ENCODE data around the gene SREBF1. TPM values are rescaled to one million over a fixed set of nuclear protein-coding genes. Genes with fewer than 3 reads are reported as not detected.

The SREBF1 gene
- total RNA-seq, 1 experiment from 2014 or later, result 298 TPM

- Histone ChIP-seq H3K27me3 (ENCODE audit: insufficient read depth, low read length) (no peaks in the 10 kb centered on the region), H3K27ac (ENCODE audit: low read depth, low read length) (no peak overlapping the region), H4K20me1 (ENCODE audit: insufficient read depth) (no peaks in the 10 kb centered on the region), H3K79me2 (ENCODE audit: insufficient read depth, low read length) (peaks cover 4% of the 10 kb centered on the region; the same call in 1 of the 2 replicates), H3K9me2 (ENCODE audit: insufficient read depth) (no peaks in the 10 kb centered on the region), H3K4me3 (replicated peaks in 1 of 2; ENCODE audit: low read depth in 1 of 2, low read length in 2 of 2) (no peak overlapping the region), H3K4me2 (ENCODE audit: low read length) (no peak overlapping the region), H3K9ac (ENCODE audit: low read length) (no peak overlapping the region), H3K4me1 (ENCODE audit: control insufficient read depth in 1 of 2, insufficient read depth in 2 of 2, low read length in 2 of 2) (no peaks in the 10 kb centered on the region), H3K9me3 (ENCODE audit: control insufficient read depth in 1 of 2, insufficient read depth in 1 of 2, low read depth in 1 of 2, low read length in 2 of 2) (no peaks in the 10 kb centered on the region), H3K36me3 (ENCODE audit: control insufficient read depth in 1 of 2, insufficient read depth in 2 of 2, low read length in 2 of 2) (peaks cover 0 to 3% of the 10 kb centered on the region in 2 experiments; a peak in 2 of 4 replicates), H2AFZ (ENCODE audit: low read depth, low read length, poor library complexity, severe bottlenecking) (no peak overlapping the region)
- intact Hi-C loops (cut with micrococcal nuclease), result no loop called here
- no peak for ATAC-seq
- no TSS peak for BruUV-seq (replicated peaks)
- DNase-seq (ENCODE audit: low read depth, low spot score), result no peak
- ChIA-PET POLR2A (no interaction called here), RAD21 (ENCODE audit: low non-redundant PET in 1 of 2, low total read pairs in 2 of 2, uncharacterized antibody in 2 of 2, unreplicated experiment in 2 of 2) (no interaction called here), CTCF (no interaction called here)
- no peak for TF ChIP-seq EGR1 (IDR thresholded peaks at IDR 0.05; ENCODE audit: low read depth)
These were observed 40.1 kb downstream of the SREBF1 start for GRCh38 chr17:17796787-17797061.

GRCh38 chr17:17795946-17796786 lies 40.6 kb downstream of the SREBF1 start:
- Histone ChIP-seq H3K9me3 (ENCODE audit: control insufficient read depth in 1 of 2, insufficient read depth in 1 of 2, low read depth in 1 of 2, low read length in 2 of 2) (no peaks in the 10 kb centered on the region), H4K20me1 (ENCODE audit: insufficient read depth) (no peaks in the 10 kb centered on the region), H3K9ac (ENCODE audit: low read length) (no peak overlapping the region), H3K36me3 (ENCODE audit: control insufficient read depth in 1 of 2, insufficient read depth in 2 of 2, low read length in 2 of 2) (peaks cover 0 to 3% of the 10 kb centered on the region in 2 experiments; a peak in 2 of 4 replicates), H3K4me3 (replicated peaks in 1 of 2; ENCODE audit: low read depth in 1 of 2, low read length in 2 of 2) (no peak overlapping the region), H3K27me3 (ENCODE audit: insufficient read depth, low read length) (no peaks in the 10 kb centered on the region), H2AFZ (ENCODE audit: low read depth, low read length, poor library complexity, severe bottlenecking) (no peak overlapping the region), H3K79me2 (ENCODE audit: insufficient read depth, low read length) (peaks cover 6% of the 10 kb centered on the region; the same call in 1 of the 2 replicates), H3K4me2 (ENCODE audit: low read length) (no peak overlapping the region), H3K4me1 (ENCODE audit: control insufficient read depth in 1 of 2, insufficient read depth in 2 of 2, low read length in 2 of 2) (no peaks in the 10 kb centered on the region), H3K9me2 (ENCODE audit: insufficient read depth) (no peaks in the 10 kb centered on the region), H3K27ac (ENCODE audit: low read depth, low read length) (no peak overlapping the region)
- intact Hi-C loops (cut with micrococcal nuclease), result no loop called here
- ATAC-seq (no peak), DNase-seq (ENCODE audit: low read depth, low spot score) (no peak)
- RAD21 ChIA-PET (ENCODE audit: low non-redundant PET in 1 of 2, low total read pairs in 2 of 2, uncharacterized antibody in 2 of 2, unreplicated experiment in 2 of 2), result no interaction called here
- TF ChIP-seq SP1 (IDR thresholded peaks at IDR 0.05; ENCODE audit: low read depth), result no peak
- TF ChIP-seq POLR2A (IDR thresholded peaks at IDR 0.05; ENCODE audit: borderline replicate concordance, extremely low read depth, insufficient read depth, insufficient read length), result no peak
- TF ChIP-seq REST (IDR thresholded peaks at IDR 0.05; ENCODE audit: low read depth), result no peak
- no peak for TF ChIP-seq CTCF (IDR thresholded peaks at IDR 0.05 in 2 of 3, conservative IDR thresholded peaks at IDR 0.05 in 1 of 3; ENCODE audit: borderline replicate concordance in 1 of 3, insufficient read depth in 1 of 3, low read depth in 2 of 3, low read length in 2 of 3)
- no peak for TF ChIP-seq YY1 (IDR thresholded peaks at IDR 0.05; ENCODE audit: extremely low read depth, insufficient replicate concordance, low read depth, low read length)
- no peak for TF ChIP-seq SIN3A (IDR thresholded peaks at IDR 0.05; ENCODE audit: low read depth)
- TF ChIP-seq ZFX (IDR thresholded peaks at IDR 0.05), result no peak
- TF ChIP-seq CBX3 (IDR thresholded peaks at IDR 0.05; ENCODE audit: low read depth), result no peak
- TF ChIP-seq ZBTB33 (IDR thresholded peaks at IDR 0.05; ENCODE audit: extremely low read depth, insufficient replicate concordance, low read length), result no peak
- CTCF ChIA-PET, result no interaction called here
- POLR2A ChIA-PET, result no interaction called here
- no TSS peak for BruUV-seq (replicated peaks)

All from HCT116 (cell line).